Neural crest cell (in vitro differentiated cells): ENCODE results near the gene AGBL4. TPM values are rescaled to one million over a fixed set of nuclear protein-coding genes. Genes with fewer than 3 reads are reported as not detected.

Experiments used
- DNase-seq: peaks from one replicate; pipeline ENCODE4 v3.0.0; 2021; ENCODE audit warnings: low read depth, mixed read lengths, low spot score
- H3K27ac Mint-ChIP-seq: one replicate; pipeline ENCODE4 v1.8.0; 2021; ENCODE audit warnings: mild to moderate bottlenecking, mixed read lengths; ENCODE audit not compliant: unreplicated experiment
- H3K27me3 Mint-ChIP-seq: 2 replicates; pipeline ENCODE4 v1.8.0; 2021; ENCODE audit warnings: low read depth, mild to moderate bottlenecking, mixed read lengths
- H3K36me3 Mint-ChIP-seq: 2 replicates; pipeline ENCODE4 v1.8.0; 2021; ENCODE audit warnings: low read depth, mild to moderate bottlenecking, mixed read lengths
- H3K4me1 Mint-ChIP-seq: 2 replicates; pipeline ENCODE4 v1.8.0; 2021; ENCODE audit warnings: mixed read lengths
- H3K4me3 Mint-ChIP-seq: one replicate; pipeline ENCODE4 v1.8.0; 2021; ENCODE audit warnings: mild to moderate bottlenecking, mixed read lengths
- H3K9me3 Mint-ChIP-seq: 2 replicates; pipeline ENCODE4 v1.8.0; 2021; ENCODE audit warnings: mixed read lengths
- CTCF ChIP-seq: fragments of 200-600 bp; sonication (generic); conservative IDR thresholded peaks from 2 replicates; pipeline ENCODE4 v1.5.0; 2021; ENCODE audit warnings: antibody characterized with exemption, mild to moderate bottlenecking
- total RNA-seq: library from RNA; stranded (reverse); gene quantifications from 2 replicates; pipeline ENCODE4 v1.2.1, GENCODE V29; 2021

Gene AGBL4
- total RNA-seq, 1 donor from 2014 or later = 0.09 TPM

GRCh38 chr1:48979940-48980339, 1043.8 kb downstream of the AGBL4 start:
- no peaks in the 10 kb centered on the region for H3K27me3 Mint-ChIP-seq
- H3K27ac Mint-ChIP-seq = no peak overlapping the region
- no peak overlapping the region for H3K4me3 Mint-ChIP-seq
- no peaks in the 10 kb centered on the region for H3K4me1 Mint-ChIP-seq
- no peak for TF ChIP-seq CTCF
- DNase-seq = no peak
- peaks cover 3% of the 10 kb centered on the region for H3K36me3 Mint-ChIP-seq
- H3K9me3 Mint-ChIP-seq = peaks cover 21% of the 10 kb centered on the region

GRCh38 chr1:48978413-48978812, 1045.3 kb downstream of the AGBL4 start:
- no peak overlapping the region for H3K27ac Mint-ChIP-seq
- no peaks in the 10 kb centered on the region for H3K27me3 Mint-ChIP-seq
- H3K4me3 Mint-ChIP-seq = no peak overlapping the region
- H3K9me3 Mint-ChIP-seq = peaks cover 18% of the 10 kb centered on the region
- H3K36me3 Mint-ChIP-seq = peaks cover 3% of the 10 kb centered on the region
- no peak for DNase-seq
- H3K4me1 Mint-ChIP-seq = no peaks in the 10 kb centered on the region
- TF ChIP-seq CTCF = no peak

- H3K27ac Mint-ChIP-seq = no peak overlapping the region
- no peak for DNase-seq
- H3K27me3 Mint-ChIP-seq = no peaks in the 10 kb centered on the region
- no peak overlapping the region for H3K4me3 Mint-ChIP-seq
- no peak for TF ChIP-seq CTCF
- H3K4me1 Mint-ChIP-seq = no peaks in the 10 kb centered on the region
- peaks cover 21% of the 10 kb centered on the region for H3K9me3 Mint-ChIP-seq
- peaks cover 3% of the 10 kb centered on the region for H3K36me3 Mint-ChIP-seq
These were observed 1046.5 kb downstream of the AGBL4 start for GRCh38 chr1:48977273-48977672.

GRCh38 chr1:48969971-48970370, 1053.8 kb downstream of the AGBL4 start:
- Mint-ChIP-seq H3K9me3 (peaks cover 25% of the 10 kb centered on the region), H3K4me3 (no peak overlapping the region), H3K4me1 (no peaks in the 10 kb centered on the region), H3K27ac (no peak overlapping the region), H3K36me3 (no peaks in the 10 kb centered on the region), H3K27me3 (no peaks in the 10 kb centered on the region)
- TF ChIP-seq CTCF = no peak
- DNase-seq = no peak

GRCh38 chr1:48967318-48967717, 1056.4 kb downstream of the AGBL4 start:
- TF ChIP-seq CTCF = no peak
- Mint-ChIP-seq H3K4me1 (no peaks in the 10 kb centered on the region), H3K4me3 (no peak overlapping the region), H3K27me3 (no peaks in the 10 kb centered on the region), H3K9me3 (peaks cover 20% of the 10 kb centered on the region), H3K27ac (no peak overlapping the region), H3K36me3 (no peaks in the 10 kb centered on the region)
- DNase-seq = no peak

- no peak overlapping the region for H3K4me3 Mint-ChIP-seq
- H3K4me1 Mint-ChIP-seq = no peaks in the 10 kb centered on the region
- TF ChIP-seq CTCF = no peak
- H3K36me3 Mint-ChIP-seq = no peaks in the 10 kb centered on the region
- peaks cover 20% of the 10 kb centered on the region for H3K9me3 Mint-ChIP-seq
- no peaks in the 10 kb centered on the region for H3K27me3 Mint-ChIP-seq
- H3K27ac Mint-ChIP-seq = no peak overlapping the region
- DNase-seq = no peak
These were observed 1057.2 kb downstream of the AGBL4 start for GRCh38 chr1:48966583-48966982.
